GM21737 (cell line): ENCODE data around the gene PPP1R2C.

Source experiments
- ATAC-seq: cut with Tn5 transposase; IDR thresholded peaks from one replicate; pipeline ENCODE4 v1.9.1; 2021; ENCODE audit warnings: mild to moderate bottlenecking, moderate library complexity; ENCODE audit not compliant: unreplicated experiment

Gene PPP1R2C

GRCh38 chrX:42751573-42751972 lies 26.4 kb downstream of the PPP1R2C start:
- ATAC-seq: no peak

- no peak for ATAC-seq
Observed at GRCh38 chrX:42748067-42748850, 29.7 kb downstream of the PPP1R2C start.

- ATAC-seq: no peak
Observed at GRCh38 chrX:42746606-42747005, 31.4 kb downstream of the PPP1R2C start.

GRCh38 chrX:42740456-42740855 lies 37.5 kb downstream of the PPP1R2C start:
- ATAC-seq: no peak

DNA sequence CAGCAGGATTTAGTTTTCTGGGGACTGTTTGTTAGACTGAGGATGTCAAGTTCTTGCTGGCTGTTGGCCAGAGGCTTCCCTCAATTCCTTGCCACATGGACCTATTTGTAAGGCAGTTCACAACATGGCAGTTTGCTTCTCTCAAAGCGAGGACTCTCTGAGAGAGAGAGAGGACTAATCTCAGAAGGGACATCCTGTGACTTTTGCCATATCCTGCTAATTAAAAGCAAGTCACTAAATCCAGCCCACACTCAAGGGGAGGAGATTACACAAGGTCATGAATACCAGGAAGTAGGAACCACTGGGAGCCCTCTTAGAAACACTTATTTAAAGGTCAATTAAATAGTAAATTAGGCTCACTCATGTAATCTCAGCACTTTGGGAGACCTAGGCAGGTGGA lies 38.2 kb downstream of the PPP1R2C start:
- no peak for ATAC-seq

DNA sequence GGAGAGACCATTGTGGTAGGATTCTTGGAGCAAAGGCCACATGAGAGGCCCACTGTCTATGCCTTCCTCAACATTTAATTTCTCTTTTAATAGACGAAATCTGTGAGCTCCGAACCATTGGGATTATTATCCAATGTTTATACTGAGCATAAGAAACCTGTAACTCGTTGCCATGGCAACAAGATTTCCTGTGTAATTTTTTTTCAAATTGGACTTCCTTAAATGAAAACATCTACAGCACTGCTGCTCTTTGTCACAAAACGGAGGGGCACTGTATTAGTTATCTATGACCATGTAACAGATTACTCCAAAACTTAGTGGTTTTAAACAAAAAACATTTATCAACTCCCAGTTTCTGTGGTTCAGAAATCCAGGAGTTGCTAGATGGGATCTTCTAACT lies 38.7 kb downstream of the PPP1R2C start:
- no peak for ATAC-seq

DNA sequence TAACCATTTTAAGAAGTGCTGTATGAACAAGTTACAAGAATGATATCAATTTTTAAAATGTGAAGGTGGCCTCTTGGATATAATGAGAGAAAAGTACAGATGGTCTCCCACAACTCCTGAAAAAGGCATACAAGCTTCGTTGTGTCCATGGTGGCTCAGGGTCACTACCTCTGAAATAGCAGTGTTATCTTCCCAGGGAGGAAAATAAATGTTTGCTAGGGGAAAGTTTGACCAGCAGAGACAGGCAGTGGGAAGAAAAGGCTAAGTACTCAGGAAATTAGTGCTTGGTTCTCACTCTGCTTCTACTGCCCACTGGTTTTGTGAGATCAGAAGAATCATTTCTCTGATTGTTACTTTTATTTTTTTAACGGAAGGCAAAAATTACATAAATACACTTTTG lies 39.4 kb downstream of the PPP1R2C start:
- no peak for ATAC-seq

DNA sequence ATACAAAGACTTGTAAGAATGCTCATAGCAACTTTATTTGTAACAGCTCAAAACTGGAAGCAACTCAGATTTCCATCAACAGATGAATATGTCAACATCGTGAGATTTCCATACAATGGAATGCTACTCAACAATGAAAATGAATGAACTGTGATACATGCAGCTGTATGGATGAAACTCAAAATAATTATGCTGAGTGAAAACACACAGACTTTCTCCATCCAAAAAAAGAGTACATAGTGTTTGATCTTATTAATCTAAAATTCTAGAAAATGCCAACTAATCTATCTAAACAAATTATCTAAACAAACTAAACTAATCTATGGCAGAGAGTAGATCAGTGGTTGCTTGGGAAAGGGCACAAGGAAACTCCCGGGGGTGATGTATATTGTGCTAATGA lies 42.7 kb downstream of the PPP1R2C start:
- no peak for ATAC-seq

DNA sequence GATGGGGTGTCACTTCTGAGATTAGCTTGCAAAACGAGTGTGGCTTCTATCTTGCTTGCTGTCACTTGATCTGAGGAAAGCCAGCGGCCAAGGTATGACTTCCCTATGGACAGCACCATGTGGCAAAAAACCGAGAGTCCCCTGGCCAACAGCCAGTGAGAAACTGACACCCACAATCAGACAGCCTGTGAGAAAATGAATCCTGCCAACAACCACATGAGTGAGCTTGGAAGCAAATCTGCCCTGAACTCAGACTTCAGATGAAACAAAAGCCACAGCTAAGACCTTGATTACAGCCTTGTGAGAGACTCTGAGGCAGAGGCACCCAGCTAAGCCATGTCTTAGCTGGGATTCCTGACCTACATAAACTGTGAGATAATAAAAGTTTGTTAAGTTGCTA lies 45.5 kb downstream of the PPP1R2C start:
- no peak for ATAC-seq
